Activated CD4-positive, alpha-beta T cell treated with anti-CD3 and anti-CD28 coated beads, Interleukin-2, amount 50 U/mL, for 4 hours (primary cell): ENCODE measurements around the gene PDE8A.
A peak's percentile ranks its signal among the peaks of the same experiment; 100 is the strongest.

Source experiments
- DNase-seq, 2 experiments: peaks; one replicate each; pipeline ENCODE4 v3.0.0-alpha.2; 2020

The PDE8A gene

GRCh38 chr15:85041230-85041629 lies 59.6 kb downstream of the PDE8A start:
- no peak for DNase-seq

DNA sequence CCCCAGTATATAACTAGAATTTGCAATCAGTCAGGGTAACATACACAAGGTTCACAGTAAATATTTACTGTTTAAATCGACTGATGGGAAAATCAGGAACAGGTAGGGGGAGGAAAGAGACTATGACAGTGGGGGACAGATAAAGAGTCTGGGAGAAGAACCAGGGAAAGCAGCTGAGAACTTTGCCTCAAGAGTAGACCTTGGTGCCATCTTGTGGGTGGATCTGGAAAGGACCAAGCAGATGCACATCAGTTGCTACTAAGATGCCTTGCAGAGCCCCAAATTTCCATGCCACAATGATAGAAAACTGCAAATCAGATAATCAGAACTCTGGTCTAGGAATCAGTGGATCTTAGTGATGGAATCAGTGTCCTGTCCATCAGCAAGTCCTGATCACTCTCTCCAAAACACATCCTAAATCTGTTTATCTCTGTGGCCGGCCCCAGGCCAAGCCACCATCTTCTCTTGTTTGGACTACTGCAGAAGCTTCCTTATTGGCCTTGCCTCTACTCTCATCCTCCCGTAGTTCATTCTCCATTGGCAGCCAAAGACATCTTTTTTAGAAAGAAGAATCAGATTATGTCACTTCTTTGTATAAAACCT lies 62.7 kb downstream of the PDE8A start:
- DNase-seq: peak; percentile 43 to 44

GRCh38 chr15:85044894-85045293 lies 63.2 kb downstream of the PDE8A start:
- no peak for DNase-seq

DNA sequence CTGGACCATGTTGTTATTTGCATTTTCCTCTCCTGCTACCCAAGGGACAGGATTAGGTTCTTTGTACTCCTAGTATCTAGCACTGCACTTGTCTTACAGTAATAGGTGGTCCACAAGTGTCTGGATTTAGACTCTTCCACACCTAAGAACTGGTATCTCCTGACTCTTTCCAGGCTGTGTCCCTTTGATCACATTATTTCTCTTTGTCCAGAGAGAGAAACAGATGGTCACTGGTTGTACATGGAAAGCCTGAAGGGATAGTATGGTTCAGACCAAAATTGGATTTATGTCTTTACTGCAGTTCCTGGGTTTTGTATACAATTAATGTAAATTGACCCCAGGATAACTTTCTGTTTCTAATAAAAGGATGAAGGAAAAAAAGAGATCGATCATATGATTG lies 64.0 kb downstream of the PDE8A start:
- no peak for DNase-seq

DNA sequence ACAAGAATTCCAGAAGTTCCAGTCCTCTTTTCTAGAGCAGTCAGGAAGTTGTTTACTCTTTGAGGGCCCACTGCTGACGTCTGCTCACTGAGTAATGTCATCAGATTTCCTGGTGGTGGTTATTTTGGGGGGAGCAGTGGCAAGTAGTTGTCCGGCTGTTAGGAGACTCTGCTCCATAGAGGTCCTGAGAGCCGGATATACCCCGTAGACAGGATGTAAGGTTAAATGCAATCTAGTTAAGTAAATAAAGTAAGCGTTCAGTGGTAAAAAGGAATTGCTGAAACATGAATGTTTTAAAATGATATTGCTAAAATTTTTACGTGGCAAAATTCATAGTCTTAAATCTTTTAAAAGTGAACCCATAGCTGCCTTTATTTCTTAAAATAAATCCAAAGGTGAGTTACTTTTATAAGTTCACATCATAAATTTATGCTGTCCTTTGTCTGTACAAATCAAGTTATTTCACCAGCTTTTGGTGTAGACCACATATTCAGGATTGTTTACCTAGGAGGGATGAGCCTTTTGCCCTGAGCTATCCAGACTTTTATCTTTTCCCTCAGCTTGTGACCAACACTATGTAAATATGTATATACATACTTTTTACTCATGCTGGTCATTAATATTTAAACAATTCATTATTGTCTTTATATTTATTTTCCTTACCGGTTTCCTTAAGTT lies 65.8 kb downstream of the PDE8A start:
- no peak for DNase-seq

- no peak for DNase-seq
Measured at GRCh38 chr15:85048430-85048829, 66.8 kb downstream of the PDE8A start.

DNA sequence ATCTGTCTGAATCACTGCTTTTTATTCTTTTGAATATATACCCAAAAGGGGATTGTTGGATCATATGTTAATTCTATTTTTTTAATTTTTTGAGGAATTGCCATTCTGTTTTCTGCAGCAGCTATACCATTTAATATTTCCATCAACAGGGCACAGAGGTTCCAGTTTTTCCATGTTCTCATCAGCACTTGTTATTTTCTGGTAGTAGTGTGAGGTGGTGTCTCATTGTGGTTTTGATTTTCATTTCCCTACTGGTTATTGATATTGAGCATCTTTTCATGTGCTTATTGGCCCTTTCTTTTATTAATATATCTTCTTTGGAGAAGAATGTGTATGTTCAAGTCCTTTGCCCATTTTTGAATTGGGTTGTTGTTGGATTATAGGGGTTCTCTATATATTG lies 68.1 kb downstream of the PDE8A start:
- DNase-seq: no peak

GRCh38 chr15:85059734-85060133 lies 78.1 kb downstream of the PDE8A start:
- DNase-seq: no peak

DNA sequence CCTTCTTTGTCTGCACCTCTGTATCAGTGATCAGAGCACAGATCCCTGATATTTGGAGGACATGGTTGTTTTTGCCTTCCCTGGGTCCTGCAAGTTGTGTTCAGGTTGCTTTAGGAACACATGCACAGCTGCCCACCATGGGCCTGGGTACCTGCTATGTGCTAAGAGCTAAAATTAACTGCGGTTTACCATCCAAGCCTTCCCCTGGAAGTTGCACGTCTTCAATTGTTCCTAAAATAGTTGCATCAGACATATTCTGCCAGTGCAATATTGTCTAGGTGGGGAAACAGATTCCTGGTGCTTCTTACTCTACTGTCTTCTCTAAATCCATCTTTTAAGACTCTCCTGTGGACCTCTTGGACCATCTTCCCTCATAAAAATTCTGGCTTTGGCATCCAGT lies 80.9 kb downstream of the PDE8A start:
- no peak for DNase-seq

GRCh38 chr15:85063088-85063487 lies 81.4 kb downstream of the PDE8A start:
- DNase-seq: no peak

DNA sequence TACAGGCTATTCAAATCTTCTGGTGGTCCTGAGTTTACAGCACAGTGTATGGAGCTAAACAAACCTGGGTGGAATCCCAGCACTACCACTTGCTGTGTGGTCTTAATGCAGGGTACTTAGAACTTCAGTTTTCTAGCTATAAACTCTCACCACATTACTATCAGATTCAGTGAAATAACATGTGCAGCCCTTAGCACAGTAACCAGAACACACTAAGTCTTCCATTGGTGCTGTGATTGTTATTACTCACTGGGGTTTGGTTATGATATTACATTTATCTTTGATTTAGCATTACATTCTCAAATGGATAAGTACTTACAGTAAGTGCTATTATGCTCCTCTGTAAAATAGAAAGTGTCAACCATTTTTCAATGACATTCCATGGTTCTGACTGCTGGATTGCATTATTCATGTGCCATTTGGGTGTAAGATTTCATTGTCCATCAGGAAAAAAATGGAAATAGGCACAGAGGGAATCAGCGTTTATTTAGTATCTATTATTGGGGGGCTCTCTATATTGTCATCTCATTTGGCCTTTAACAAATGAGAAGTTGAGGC lies 81.9 kb downstream of the PDE8A start:
- DNase-seq: no peak

- DNase-seq: no peak
Measured at GRCh38 chr15:85064710-85065109, 83.1 kb downstream of the PDE8A start.

GRCh38 chr15:85071061-85071460 lies 89.4 kb downstream of the PDE8A start:
- DNase-seq: no peak

DNA sequence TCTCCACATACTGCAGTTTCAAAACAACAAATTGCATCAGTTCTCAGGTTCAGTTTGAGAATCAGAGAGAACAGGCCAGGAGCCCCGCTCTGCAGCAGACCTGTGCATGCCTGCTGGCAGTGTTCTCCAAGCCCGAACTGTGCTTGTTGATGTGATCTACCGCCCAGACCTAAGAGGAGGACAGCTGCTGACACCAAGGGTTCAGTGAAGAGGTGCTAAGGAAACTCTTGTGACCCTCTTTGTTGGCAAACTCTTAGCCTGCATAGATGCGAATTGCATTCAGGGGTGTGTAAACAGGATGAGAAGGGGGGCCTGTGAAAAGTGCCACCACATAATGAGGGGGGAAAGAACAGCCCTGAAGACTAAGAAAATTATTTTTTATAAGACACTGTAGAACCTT lies 89.8 kb downstream of the PDE8A start:
- no peak for DNase-seq

GRCh38 chr15:85072917-85073316 lies 91.3 kb downstream of the PDE8A start:
- DNase-seq: no peak

DNA sequence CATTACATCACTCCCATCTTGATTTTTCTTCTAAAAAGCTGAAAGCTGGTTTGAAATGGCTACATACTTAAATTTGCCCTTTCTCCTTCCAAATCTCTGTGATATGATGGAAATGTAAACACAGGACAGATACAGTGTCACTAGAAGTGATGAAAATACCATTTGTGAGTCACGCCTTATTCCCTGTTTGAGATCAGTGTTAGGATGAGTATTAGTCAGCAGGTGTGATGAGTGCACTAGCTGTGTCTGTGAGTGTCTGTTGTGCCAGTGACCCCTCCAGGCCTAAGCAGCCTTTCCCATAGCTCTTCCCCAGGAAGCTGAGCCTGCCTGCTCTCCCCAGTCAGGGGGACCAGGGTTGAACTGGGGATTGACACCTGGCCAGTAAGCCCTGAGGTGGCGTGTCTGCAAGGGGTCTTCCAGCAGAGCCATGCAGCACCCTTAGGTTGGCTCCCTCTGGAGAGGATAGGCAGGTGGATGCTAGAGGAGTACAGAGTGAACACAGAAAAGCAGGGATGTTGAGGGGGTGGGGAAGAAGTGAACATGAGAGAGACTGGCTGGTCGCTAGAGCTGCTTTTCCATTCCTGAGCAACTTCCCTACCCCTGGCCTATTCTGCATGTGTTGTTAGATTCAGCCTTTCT lies 92.0 kb downstream of the PDE8A start:
- no peak for DNase-seq

- no peak for DNase-seq
Measured at GRCh38 chr15:85086855-85087254, 105.2 kb downstream of the PDE8A start.

GRCh38 chr15:85088300-85088699 lies 106.6 kb downstream of the PDE8A start:
- no peak for DNase-seq

- DNase-seq: no peak
Measured at GRCh38 chr15:85089929-85090597, 108.4 kb downstream of the PDE8A start.

DNA sequence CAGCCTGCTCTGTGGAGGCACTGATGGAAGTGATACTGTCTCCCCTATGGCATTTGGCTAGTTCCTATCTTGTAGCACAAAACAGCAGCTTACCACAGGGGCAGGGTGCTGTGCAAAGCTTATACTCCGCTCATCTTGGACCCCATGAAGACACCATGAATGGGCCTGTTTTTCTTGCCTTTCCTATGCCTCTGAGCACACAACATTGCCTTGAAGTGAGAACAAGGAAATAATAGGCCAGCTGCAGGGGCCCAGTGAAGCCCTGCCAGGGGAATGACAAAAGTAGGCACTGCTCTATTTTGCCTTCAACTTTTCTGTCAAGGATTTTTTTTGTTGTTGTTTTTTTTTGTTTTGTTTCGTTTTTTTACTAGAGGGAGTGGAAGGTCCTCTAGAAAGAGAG lies 110.3 kb downstream of the PDE8A start:
- DNase-seq: no peak

DNA sequence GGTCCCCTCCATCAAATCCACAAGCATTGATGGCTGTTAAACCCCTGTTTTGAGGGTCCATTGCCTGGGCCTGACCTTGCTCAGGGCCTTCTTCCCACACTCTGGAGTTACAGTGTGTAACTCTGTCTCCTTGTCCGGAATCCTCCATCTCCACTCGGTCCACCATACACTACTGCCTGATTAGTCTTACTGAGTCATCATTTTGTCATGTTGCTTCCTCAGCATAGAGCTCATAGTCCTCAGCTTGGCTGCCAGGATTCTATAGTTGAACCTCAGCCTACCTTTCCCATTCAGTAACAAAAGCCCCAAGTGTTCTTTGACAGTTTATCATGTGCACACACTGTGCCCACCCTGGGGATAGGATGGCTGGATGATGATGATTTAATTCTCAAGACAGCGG lies 113.0 kb downstream of the PDE8A start:
- no peak for DNase-seq

DNA sequence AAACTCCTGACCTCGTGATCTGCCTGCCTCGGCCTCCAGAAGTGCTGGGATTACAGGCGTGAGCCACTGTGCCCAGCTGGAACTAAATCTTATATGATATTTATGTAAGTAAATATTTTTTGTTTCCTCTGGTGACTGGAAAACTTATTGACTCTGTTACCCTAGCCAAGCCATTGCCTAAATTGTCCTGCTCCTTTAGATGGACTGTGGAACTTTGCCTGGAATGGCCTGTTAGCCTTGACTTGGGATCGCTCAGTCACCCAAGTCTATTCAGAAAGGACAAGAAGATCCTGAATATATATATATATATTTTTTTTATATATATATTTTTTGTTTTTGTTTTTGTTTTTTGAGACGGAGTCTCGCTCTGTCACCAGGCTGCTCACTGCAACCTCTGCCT lies 113.9 kb downstream of the PDE8A start:
- no peak for DNase-seq

DNA sequence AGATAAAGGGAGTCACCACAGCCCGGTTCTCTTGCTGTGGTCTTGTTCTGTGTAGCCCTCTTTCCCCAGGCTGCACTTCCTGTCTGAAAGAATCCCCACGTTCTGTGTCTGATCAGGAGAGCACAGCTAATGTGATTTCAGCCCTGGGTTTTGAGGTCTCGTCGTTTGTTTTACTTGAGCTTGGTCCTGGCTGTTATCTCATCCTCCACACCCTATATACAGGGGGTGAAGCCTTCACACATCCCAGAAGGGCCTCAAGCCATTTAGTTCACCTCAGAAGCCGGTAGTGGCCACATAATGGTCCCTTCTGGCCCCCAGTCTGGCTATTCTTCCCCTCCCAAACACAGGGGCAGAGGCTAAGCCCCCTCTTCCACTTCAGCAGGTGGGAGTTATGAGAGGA lies 115.6 kb downstream of the PDE8A start:
- no peak for DNase-seq

DNA sequence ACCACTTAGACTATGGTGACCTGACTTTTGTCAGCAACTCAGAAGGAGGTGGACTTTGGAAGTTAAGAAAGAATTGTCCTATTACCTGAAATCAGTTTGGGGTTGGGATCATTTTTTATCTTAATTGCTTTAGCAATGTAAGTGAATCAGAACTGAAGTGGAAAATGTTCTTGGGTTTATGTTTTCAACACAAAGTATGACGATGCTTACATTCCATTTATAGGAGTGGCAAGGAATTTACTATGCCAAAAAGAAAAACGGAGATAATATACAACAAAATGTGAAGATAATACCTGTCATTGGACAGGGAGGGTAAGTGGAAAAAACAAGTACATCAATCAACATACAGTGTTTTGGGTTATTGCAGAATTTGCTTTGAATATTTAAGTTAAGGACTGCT lies 116.1 kb downstream of the PDE8A start:
- no peak for DNase-seq
